Neuronal stem cell (in vitro differentiated cells): ENCODE results near the gene NBAS.

Experiments used
- DNase-seq: peaks from one replicate; pipeline ENCODE4 v3.0.0-alpha.2; 2013; ENCODE audit warnings: low spot score
- H2AFZ ChIP-seq: one replicate; pipeline ENCODE4 v1.6.1; 2013; ENCODE audit warnings: mild to moderate bottlenecking, low read length, inconsistent platforms
- H2AK5ac ChIP-seq: 2 replicates; pipeline ENCODE4 v1.6.1; 2013; ENCODE audit warnings: low read depth, mild to moderate bottlenecking, inconsistent platforms, low read length, moderate library complexity, mixed read lengths
- H2BK120ac ChIP-seq: 2 replicates; pipeline ENCODE4 v1.6.1; 2013; ENCODE audit warnings: low read depth, mild to moderate bottlenecking, inconsistent platforms, low read length, moderate library complexity, mixed read lengths
- H2BK12ac ChIP-seq: one replicate; pipeline ENCODE4 v1.6.1; 2013; ENCODE audit warnings: low read length, inconsistent platforms
- H2BK15ac ChIP-seq: 2 replicates; pipeline ENCODE4 v1.6.1; 2013; ENCODE audit warnings: mild to moderate bottlenecking, low read length, inconsistent platforms, mixed read lengths
- H2BK5ac ChIP-seq: one replicate; pipeline ENCODE4 v1.6.1; 2013; ENCODE audit warnings: inconsistent platforms, mild to moderate bottlenecking, low read length, moderate library complexity
- H3K14ac ChIP-seq: one replicate; pipeline ENCODE4 v1.6.1; 2013; ENCODE audit warnings: low read length, inconsistent platforms
- H3K18ac ChIP-seq: 2 replicates; pipeline ENCODE4 v1.6.1; 2013; ENCODE audit warnings: low read length, inconsistent platforms
- H3K23ac ChIP-seq: 2 replicates; pipeline ENCODE4 v1.6.1; 2013; ENCODE audit warnings: low read depth, mild to moderate bottlenecking, mixed read lengths, low read length, inconsistent platforms; ENCODE audit not compliant: poor library complexity
- H3K27ac ChIP-seq: replicated peaks from 3 replicates; pipeline ENCODE4 v1.5.1; 2013; ENCODE audit warnings: low read length, inconsistent platforms
- H3K27me3 ChIP-seq, 3 experiments: 2 replicates each; pipeline ENCODE4 v1.6.1; 2013; ENCODE audit warnings: low read length in 3 of 3, mild to moderate bottlenecking in 2 of 3, inconsistent platforms in 1 of 3, low read depth in 1 of 3, mixed read lengths in 1 of 3, moderate library complexity in 1 of 3; ENCODE audit not compliant: control insufficient read depth in 3 of 3, insufficient read depth in 3 of 3
- H3K36me3 ChIP-seq, 2 donors: replicated peaks in 1 of 2; 2 replicates each; pipeline ENCODE4 v1.6.1; 2013; ENCODE audit warnings: low read length in 2 of 2; ENCODE audit not compliant: control insufficient read depth in 2 of 2, insufficient read depth in 2 of 2
- H3K4ac ChIP-seq: 2 replicates; pipeline ENCODE4 v1.6.1; 2013; ENCODE audit warnings: inconsistent platforms, mild to moderate bottlenecking, low read length, moderate library complexity
- H3K4me1 ChIP-seq, 2 donors: 1 replicate in 1 of 2; 2 replicates in 1 of 2; pipeline ENCODE4 v1.6.1; 2013; ENCODE audit warnings: low read length in 2 of 2, low read depth in 1 of 2; ENCODE audit not compliant: control insufficient read depth in 2 of 2, insufficient read depth in 1 of 2
- H3K4me2 ChIP-seq: one replicate; pipeline ENCODE4 v1.6.1; 2013; ENCODE audit warnings: mild to moderate bottlenecking, low read length, inconsistent platforms; ENCODE audit not compliant: insufficient read depth, poor library complexity, severe bottlenecking
- H3K4me3 ChIP-seq, 2 donors: 2 replicates each; pipeline ENCODE4 v1.5.1; 2013; ENCODE audit warnings: low read length in 2 of 2, mild to moderate bottlenecking in 2 of 2, inconsistent platforms in 1 of 2, moderate library complexity in 1 of 2
- H3K79me1 ChIP-seq: one replicate; pipeline ENCODE4 v1.6.1; 2013; ENCODE audit warnings: low read depth, mild to moderate bottlenecking, inconsistent platforms, low read length, moderate library complexity
- H3K9ac ChIP-seq: one replicate; pipeline ENCODE4 v1.6.1; 2013; ENCODE audit warnings: mild to moderate bottlenecking, low read depth, low read length, inconsistent platforms; ENCODE audit not compliant: poor library complexity
- H3K9me3 ChIP-seq, 2 donors: replicated peaks in 1 of 2; 2 replicates each; pipeline versions ENCODE3 to v1.6.1; 2013; ENCODE audit warnings: low read length in 2 of 2, mild to moderate bottlenecking in 2 of 2, inconsistent platforms in 1 of 2, low read depth in 1 of 2, mixed read lengths in 1 of 2, moderate library complexity in 1 of 2; ENCODE audit not compliant: control insufficient read depth in 2 of 2, insufficient read depth in 1 of 2
- H4K8ac ChIP-seq: one replicate; pipeline ENCODE4 v1.6.1; 2013; ENCODE audit warnings: low read depth, mild to moderate bottlenecking, inconsistent platforms, low read length, moderate library complexity
- H4K91ac ChIP-seq: one replicate; pipeline ENCODE4 v1.6.1; 2013; ENCODE audit warnings: low read length, low read depth, mild to moderate bottlenecking, inconsistent platforms; ENCODE audit not compliant: poor library complexity
- WGBS, 2 donors: extraction: QIAGEN DNeasy Blood & Tissue Kit; methylation state at CpG; one replicate each; pipeline ENCODE4 v1.1.7; 2013; ENCODE audit warnings: missing lambda C conversion rate in 2 of 2, mixed read lengths in 1 of 2; ENCODE audit not compliant: insufficient read length in 2 of 2, insufficient replicate concordance in 1 of 2; ENCODE audit errors: extremely low coverage in 2 of 2; 5-methylcytosine and 5-hydroxymethylcytosine counted together

Gene NBAS

DNA sequence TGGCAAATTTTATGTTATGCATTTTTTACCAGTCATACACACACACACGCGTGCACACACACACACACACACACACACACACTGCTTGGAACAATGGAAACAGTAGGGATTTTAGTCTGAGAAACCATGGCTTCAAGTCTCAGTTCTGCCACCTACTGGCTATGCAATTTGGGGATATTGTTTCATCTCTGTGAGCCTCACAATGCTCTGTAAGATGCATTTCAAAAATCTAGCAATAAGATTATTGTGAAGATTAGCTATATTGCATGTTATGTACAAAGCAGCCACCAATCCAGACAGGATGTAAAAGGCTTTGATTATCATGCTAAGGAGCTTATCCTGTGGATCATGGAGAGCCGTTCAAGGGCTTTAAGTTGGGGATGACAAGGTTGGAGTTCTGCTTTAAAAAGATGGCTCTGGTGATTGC lies 401.4 kb downstream of the NBAS start:
- no peak for DNase-seq
- peak overlapping the region; percentile 33 for H3K18ac ChIP-seq
- peak overlapping the region; percentile 29 for H2AK5ac ChIP-seq
- no peak overlapping the region for H2BK5ac ChIP-seq
- H3K36me3 ChIP-seq, result no peaks in the 10 kb centered on the region
- H2BK15ac ChIP-seq, result no peak overlapping the region
- H3K4me1 ChIP-seq, result peaks cover 22 to 44% of the 10 kb centered on the region in 2 donors
- no peak overlapping the region for H3K27ac ChIP-seq
- no peak overlapping the region for H3K4ac ChIP-seq
- no peak overlapping the region for H3K9ac ChIP-seq
- no peak overlapping the region for H3K4me2 ChIP-seq
- no peak overlapping the region for H3K23ac ChIP-seq
- H3K27me3 ChIP-seq, result no peaks in the 10 kb centered on the region
- H3K9me3 ChIP-seq, result no peaks in the 10 kb centered on the region
- H4K91ac ChIP-seq, result no peak overlapping the region
- peak overlapping the region; percentile 20 for H2AFZ ChIP-seq
- H3K4me3 ChIP-seq, result no peak overlapping the region
- H2BK120ac ChIP-seq, result no peak overlapping the region
- H3K14ac ChIP-seq, result no peak overlapping the region
- no peak overlapping the region for H4K8ac ChIP-seq
- H2BK12ac ChIP-seq, result no peak overlapping the region
- WGBS, 2 donors, result no CpG with 5 or more reads among the region's 3 CpGs
- H3K79me1 ChIP-seq, result no peaks in the 10 kb centered on the region

DNA sequence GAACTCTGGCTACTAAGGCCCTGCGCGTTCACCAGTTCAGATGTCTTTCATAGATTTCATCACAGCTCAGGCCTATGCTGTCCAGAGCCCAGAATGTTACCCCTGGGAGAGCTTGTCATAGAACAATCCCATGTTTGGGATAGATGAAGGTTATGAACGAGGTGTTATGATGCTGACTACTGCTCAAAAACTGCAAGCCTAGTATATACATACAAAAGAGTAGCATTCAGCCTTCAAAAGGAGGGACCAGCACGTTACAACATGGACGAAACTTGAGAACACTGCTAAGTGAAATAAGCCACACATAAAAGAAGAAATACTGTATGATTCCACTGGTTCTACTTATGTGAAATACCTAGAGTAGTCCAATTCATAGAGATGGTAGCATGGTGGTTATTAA lies 401.9 kb downstream of the NBAS start:
- H3K4me3 ChIP-seq, result no peak overlapping the region
- no peak overlapping the region for H2BK5ac ChIP-seq
- no CpG with 5 or more reads among the region's 5 CpGs for WGBS, 2 donors
- H2BK120ac ChIP-seq, result peak overlapping the region; percentile 66
- no peak for DNase-seq
- no peaks in the 10 kb centered on the region for H3K36me3 ChIP-seq
- H3K4ac ChIP-seq, result no peak overlapping the region
- no peak overlapping the region for H3K23ac ChIP-seq
- no peaks in the 10 kb centered on the region for H3K9me3 ChIP-seq
- peak overlapping the region; percentile 64 for H2AK5ac ChIP-seq
- H4K91ac ChIP-seq, result no peak overlapping the region
- H3K9ac ChIP-seq, result no peak overlapping the region
- H2BK12ac ChIP-seq, result no peak overlapping the region
- no peak overlapping the region for H3K27ac ChIP-seq
- peak overlapping the region; percentile 61 for H3K18ac ChIP-seq
- H3K4me2 ChIP-seq, result no peak overlapping the region
- H3K27me3 ChIP-seq, result no peaks in the 10 kb centered on the region
- H2BK15ac ChIP-seq, result no peak overlapping the region
- H4K8ac ChIP-seq, result no peak overlapping the region
- no peak overlapping the region for H3K14ac ChIP-seq
- no peak overlapping the region for H2AFZ ChIP-seq
- no peaks in the 10 kb centered on the region for H3K79me1 ChIP-seq
- peaks cover 22 to 44% of the 10 kb centered on the region in 2 donors for H3K4me1 ChIP-seq

DNA sequence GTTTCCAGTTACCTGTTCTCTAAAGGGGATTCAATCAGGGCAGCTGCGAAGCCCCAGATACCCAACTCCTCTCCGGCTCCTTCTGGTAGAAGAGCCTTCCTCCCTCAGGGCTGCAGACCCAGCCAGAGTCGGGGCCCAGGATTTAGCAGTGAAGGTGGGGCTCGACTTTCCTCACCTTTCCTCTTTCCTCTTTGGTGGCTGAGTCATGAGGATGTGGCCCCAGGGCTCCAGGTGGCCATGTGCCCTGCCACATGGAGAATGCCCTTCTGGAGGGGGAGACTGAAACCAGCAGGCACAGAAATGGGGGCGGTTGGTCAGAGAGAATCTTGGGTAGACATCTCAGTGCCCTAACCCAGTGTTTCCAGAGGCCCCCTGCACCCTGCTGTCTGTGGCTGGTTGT lies 402.6 kb downstream of the NBAS start:
- Histone ChIP-seq H2BK12ac (peak overlapping the region; percentile 77), H3K4me3 (no peak overlapping the region), H3K27me3 (no peaks in the 10 kb centered on the region), H2BK120ac (peak overlapping the region; percentile 66), H3K27ac (peak overlapping the region; percentile 77), H3K4me1 (peaks cover 22 to 44% of the 10 kb centered on the region in 2 donors), H3K14ac (no peak overlapping the region), H2BK15ac (no peak overlapping the region), H3K9ac (no peak overlapping the region), H3K9me3 (peaks cover 0 to under 1% of the 10 kb centered on the region in 2 donors), H4K91ac (no peak overlapping the region), H2AFZ (peak overlapping the region; percentile 3), H2AK5ac (peak overlapping the region; percentile 64), H3K18ac (peak overlapping the region; percentile 61), H3K36me3 (no peaks in the 10 kb centered on the region), H3K4ac (no peak overlapping the region), H3K4me2 (no peak overlapping the region), H3K79me1 (no peaks in the 10 kb centered on the region), H3K23ac (no peak overlapping the region), H4K8ac (no peak overlapping the region), H2BK5ac (peak overlapping the region; percentile 67)
- DNase-seq, result no peak
- no CpG with 5 or more reads among the region's 5 CpGs for WGBS, 2 donors

DNA sequence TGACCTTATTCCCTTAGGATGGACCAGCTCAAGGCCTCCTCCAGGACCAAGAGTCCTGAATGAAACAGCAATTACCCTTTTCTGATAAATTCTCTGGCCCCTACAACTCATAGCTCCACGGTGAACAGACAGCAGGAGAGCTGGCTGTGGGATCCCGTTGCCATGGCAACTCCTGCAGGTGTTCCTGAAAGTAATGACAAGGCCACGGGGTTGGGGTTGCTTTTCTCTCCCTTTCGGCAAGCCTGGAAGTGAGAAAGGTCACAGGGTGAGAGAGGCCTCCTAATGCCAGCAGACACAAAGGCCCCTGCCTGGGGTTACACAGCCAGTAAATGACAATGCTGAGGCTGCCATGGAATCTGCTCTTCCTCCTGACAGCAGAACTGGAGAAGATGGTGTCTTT lies 403.0 kb downstream of the NBAS start:
- Histone ChIP-seq H3K18ac (peak overlapping the region; percentile 53), H3K27ac (peak overlapping the region; percentile 81), H2AFZ (peak overlapping the region; percentile 3), H2BK15ac (no peak overlapping the region), H3K23ac (no peak overlapping the region), H3K9me3 (peaks cover 0 to 5% of the 10 kb centered on the region in 2 donors), H2BK12ac (peak overlapping the region; percentile 23), H4K8ac (no peak overlapping the region), H3K4me1 (peaks cover 22 to 44% of the 10 kb centered on the region in 2 donors), H3K4me2 (no peak overlapping the region), H4K91ac (no peak overlapping the region), H2AK5ac (no peak overlapping the region), H2BK5ac (no peak overlapping the region), H2BK120ac (no peak overlapping the region), H3K14ac (no peak overlapping the region), H3K36me3 (no peaks in the 10 kb centered on the region), H3K4ac (no peak overlapping the region), H3K27me3 (no peaks in the 10 kb centered on the region), H3K9ac (no peak overlapping the region), H3K4me3 (no peak overlapping the region), H3K79me1 (no peaks in the 10 kb centered on the region)
- peak; percentile 76 for DNase-seq
- WGBS, 2 donors, result no CpG with 5 or more reads among the region's 4 CpGs
